LNCaP clone FGC (cell line): ENCODE measurements around the gene GPR35.
"Not testable (repeated sequence)": the region's sequence is repeated elsewhere in the genome, so short reads cannot be mapped to it uniquely, and the experiment has no call there.

Source experiments
- DNase-seq: peaks from one replicate; pipeline ENCODE4 v3.0.0-alpha.2; 2011; ENCODE audit warnings: low read depth
- H3K4me3 ChIP-seq: 2 replicates; pipeline ENCODE4 v1.5.1; 2011; ENCODE audit warnings: mild to moderate bottlenecking, low read depth, low read length, control low read depth
- CTCF ChIP-seq: IDR thresholded peaks from 2 replicates; pipeline ENCODE4 v1.5.1; 2012; ENCODE audit warnings: mild to moderate bottlenecking; ENCODE audit not compliant: control insufficient read depth, insufficient read depth; ENCODE audit errors: extremely low read depth

GPR35 gene

DNA sequence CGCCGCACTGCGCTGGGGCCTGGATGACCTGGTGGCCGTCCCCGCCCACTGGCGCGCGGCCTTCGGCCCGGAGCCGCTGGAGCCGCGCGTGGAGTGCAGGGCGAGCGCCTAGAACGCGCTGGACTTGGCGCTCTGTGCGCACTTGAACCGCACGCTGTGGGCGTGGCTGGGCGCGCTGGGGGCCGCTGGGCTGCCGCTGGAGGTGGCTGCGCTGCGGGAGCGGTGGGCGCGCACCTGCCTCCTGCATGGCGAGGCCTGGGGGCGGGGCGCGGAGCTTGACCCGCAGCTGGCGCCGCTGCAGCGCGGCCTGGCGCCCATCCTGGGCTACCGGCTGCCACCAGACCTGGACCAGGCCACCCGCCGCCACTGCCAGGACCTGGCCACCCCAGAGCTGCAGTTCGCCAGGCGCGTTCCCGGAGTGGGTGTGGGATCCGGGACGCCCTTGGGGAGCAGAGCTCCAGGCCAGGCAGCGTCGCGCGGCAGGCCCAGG, 47.5 kb downstream of the GPR35 start:
- no peak for TF ChIP-seq CTCF
- H3K4me3 ChIP-seq = no peak overlapping the region
- DNase-seq = no peak

DNA sequence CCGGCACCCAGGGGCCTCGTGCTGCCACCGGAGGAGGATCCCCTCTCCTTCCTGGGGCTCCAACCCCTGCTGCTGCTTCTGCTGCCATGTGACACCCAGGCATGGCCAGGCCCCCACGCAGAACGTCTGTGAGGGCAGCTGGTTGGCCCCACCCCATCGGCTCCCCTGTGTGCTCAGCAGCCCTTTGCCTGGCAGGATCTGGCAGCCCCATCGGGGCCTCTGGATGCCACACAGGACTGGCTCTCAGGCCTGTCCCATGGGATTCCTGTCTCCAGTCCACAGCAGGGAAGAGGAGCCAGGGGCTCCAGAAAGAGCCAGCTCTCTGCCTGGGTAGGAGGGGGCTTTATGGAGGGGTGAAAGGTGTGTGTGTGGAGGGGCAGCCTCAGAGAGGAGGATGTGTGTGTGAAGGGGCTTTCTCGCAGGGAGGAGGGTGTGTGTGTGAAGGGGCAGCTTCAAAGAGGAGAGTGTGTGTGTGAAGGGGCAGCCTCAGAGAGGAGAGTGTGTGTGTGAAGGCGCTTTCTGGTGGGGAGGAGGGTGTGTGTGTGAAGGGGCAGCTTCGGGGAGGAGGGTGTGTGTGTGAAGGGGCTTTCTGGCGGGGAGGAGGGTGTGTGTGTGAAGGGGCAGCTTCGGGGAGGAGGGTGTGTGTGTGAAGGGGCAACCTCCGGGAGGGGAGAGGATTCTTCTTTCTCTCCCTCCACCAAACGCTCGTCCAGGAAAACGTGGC, 49.3 kb downstream of the GPR35 start:
- not testable (repeated sequence) for H3K4me3 ChIP-seq, DNase-seq

GRCh38 chr2:240675345-240675744, 50.1 kb downstream of the GPR35 start:
- H3K4me3 ChIP-seq, DNase-seq: not testable (repeated sequence)

DNA sequence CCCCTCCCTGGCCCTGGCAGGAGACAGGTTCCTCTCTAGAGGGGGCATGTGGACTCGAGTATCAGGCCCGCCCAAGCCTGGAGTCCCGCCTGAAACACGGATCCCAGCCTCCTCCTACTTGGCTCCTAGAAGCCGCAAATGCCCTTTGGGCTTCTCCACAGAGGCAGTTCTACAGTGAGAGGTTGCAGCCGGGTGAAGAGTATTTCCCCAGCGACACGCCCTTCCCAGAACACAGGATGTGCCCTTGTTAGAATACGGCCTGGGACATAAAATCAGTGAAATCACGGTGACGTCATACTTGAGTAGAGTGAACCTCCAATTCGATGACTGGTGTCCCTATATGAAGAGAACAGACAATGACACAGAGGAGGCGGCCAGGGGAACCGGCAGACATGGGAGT, 52.8 kb downstream of the GPR35 start:
- not testable (repeated sequence) for DNase-seq, H3K4me3 ChIP-seq

DNA sequence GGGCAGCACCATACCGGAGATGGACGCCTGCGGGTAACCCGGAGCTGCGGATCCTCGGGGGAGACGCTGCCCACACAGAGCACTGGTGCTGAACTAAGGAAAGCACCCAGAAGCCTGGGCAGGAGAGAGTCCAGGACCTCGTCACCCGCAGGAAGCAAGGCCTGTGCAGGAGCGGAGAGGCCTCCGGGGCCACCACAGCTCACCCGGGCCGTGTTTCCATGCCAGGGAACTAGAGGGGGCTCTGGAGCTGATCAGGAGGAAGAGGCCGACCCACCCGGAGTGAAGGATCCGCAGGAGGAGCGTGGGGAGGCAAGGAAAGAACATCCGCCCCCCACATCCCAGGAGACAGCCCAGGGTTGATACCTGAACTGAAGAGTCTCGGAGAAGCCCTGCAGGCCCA, 53.6 kb downstream of the GPR35 start:
- DNase-seq = not testable (repeated sequence)

DNA sequence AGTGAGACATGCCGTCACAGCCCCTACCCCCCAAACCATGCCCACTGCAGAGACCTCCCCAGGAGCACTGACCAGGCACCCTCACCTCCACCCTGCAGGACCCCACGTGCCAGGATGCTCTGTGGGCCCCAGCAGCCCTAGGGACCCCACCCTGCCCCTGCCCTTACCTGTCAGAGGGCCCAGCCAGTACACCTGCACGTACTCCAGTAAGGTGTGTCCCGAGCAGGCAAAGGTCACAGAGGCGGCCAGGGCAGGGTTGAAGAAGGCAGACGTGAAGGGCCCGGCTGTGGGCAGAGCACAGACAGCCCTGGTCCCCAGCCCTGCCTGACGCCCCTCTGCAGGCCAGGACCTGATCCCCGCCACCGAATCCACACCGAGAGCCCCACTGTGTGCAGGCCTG, 54.9 kb downstream of the GPR35 start:
- not testable (repeated sequence) for DNase-seq, H3K4me3 ChIP-seq

More for the DNA sequence above, 53.6 kb downstream of the GPR35 start:
- not testable (repeated sequence) for H3K4me3 ChIP-seq
